Stimulated activated CD8-positive, alpha-beta memory T cell treated with anti-CD3 and anti-CD28 coated beads, Interleukin-12 subunit alpha, Interleukin-12 subunit beta, amount 100 ng/mL, for 24 hours (primary cell): ENCODE results near the gene DAPP1.

ENCODE experiments used
- DNase-seq: peaks from one replicate; pipeline ENCODE4 v3.0.0-alpha.2; 2020; ENCODE audit errors: extremely low read depth

DAPP1 gene

DNA sequence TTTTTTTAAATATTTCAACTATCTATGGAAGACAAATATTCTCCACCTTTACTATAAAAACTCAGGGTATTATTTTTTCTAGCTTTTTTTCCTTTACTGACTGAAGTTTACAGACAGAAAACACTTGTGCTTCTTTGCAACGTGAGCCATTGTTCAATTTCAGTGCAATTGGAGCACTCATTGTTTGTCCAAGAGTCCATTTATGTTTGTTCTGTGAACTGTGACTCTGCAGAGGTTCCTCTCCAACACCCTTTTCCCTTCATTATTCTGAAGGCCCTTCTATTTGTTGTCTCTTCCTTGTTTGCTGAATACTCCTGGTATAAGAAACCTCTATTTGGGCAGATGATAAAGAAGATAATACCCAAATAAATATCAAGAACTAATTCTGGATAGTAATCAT is 37.4 kb downstream of the DAPP1 start:
- DNase-seq, result no peak

DNA sequence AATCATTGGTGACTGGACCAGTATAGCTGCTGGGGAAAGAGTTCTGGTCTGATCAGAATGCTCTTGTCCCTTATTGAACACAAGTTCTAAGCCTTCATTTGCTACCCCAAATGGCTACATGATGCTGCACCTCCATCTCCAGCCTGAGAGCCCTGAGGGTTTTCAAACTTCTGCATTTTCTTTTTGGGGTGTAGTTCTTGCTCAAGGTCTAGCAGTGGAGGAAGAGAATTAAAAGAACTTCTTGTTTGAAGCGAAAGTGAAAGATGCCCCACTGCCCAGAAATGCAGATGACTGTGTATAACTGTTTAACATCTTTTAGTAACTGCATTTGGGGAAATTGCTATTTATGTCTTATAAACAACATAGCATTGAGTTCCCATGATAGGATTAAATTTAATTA is 39.1 kb downstream of the DAPP1 start:
- no peak for DNase-seq

DNA sequence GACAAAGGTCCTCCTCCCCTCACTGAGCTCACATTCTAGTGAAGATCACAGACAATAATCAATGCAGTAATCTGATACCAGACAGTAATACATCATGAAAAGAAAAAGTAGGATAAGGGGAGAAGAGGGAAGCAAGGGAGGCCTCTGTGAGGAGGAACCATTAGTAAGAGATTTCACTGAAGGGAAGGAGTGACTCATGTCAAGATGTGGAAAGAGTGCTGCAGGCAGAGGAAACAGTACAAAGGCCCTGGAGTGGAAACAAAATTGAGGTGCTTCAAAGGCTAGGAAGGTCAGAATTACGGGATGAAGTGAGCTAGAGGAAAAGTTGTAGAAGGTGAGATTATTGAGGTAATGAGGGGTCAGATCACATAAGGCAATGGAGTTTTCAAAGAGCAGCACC is 39.5 kb downstream of the DAPP1 start:
- DNase-seq, result no peak

DNA sequence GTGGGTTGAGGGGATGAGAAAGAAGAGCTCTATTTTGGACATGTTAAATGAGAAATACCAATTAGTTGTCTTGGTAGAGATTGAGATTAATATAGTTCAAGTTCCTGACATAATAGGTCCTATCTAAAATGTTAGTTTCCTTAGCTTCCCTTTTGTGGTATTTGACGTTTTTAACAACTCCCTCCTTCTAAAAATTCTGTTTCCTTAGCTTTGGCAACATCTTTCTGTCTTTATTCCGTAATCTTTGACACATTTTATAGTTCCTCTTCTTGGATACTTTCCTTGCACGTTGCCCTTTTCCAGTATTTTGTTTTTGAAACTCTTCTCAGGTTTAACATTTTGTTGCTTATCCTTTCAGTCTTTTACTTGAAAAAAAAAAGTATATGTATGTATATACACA is 40.7 kb downstream of the DAPP1 start:
- DNase-seq, result no peak

DNA sequence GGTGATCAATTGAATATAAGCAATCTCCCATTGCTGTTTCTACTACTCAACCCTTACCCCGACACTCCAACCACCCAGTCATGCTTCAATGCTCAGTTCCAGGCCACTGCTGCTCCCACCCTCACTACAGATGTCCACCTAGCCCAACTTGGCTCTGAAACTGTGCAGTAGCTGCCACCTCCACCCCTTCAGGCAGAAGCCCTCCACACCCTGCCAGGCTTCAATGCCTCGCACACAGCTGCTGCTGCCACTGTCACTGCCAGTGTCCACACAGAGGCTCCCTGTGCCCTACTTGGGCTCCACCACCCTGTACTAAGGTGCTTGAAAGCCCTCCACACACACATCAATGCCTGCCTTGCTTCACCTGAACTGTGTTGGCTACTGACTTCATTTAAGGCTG is 43.0 kb downstream of the DAPP1 start:
- no peak for DNase-seq

DNA sequence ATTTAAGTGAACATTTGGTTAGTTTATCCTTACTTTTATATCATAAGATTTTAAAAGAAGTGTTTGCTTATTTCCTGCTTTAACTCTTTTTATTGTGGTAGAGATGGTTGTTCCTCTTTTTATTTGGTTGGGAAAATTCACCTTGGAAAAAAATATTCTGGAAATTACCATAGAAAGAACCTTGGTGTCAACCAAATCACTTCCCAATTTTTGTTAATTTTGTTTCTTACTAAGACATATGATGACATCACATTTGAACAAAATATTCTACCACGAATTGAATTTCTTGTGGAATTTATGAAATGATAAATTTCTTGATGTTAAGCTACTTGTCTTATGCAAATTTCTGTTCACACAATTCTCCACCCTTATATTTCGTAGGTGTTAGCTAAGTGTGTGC is 43.9 kb downstream of the DAPP1 start:
- no peak for DNase-seq

DNA sequence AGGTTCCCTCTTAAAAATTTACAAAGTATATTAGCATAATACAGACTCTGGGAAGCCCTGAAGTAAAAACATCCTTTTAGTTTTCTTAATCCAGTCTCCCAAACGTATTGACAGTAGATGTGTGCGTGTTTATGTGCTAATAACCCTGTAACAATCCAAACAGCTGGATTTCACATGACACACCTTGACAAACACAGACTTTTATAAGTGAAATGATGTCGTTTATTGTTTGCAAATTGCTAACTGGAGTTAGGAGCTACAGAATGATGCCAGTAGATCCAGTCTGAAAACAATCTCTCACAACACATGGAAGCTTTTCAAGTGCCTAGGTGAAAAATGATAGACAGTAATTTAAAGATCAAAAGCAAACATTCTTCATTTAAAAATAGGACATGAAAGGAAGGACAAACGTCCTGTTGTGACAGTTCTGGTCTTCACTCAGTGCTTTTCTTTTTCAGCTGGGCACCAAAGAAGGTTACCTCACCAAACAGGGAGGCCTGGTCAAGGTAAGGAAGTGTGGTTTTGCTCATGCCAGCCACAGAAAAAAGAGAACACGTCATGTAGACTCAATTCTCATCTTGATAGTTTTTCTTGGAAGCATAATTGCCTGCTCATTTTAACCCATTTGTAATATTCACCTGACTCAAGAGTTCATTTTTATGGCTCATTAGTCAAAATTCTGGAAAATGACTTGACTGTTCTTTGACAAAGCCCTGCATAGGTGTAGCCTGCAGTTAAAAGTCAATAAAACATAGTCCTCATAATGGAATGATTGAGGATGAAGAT is 44.7 kb downstream of the DAPP1 start:
- DNase-seq, result no peak

DNA sequence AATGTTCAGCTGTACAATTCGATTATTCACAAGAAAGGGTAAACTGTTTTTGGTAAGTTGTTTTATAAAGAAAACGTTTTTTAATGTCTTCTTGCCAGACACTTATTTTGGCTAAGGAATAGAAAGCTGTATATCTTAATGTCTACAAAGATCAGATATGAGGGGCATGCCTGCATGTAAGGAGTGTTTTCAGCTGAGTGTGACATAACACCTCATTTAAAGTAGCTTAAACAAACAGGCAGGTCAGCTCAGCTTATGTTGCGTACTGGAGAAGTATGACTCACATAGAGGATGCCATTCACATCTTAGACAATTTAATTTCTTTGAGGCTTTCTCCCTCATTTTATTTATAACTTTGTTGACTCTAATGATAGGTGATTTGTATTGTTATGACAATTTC is 47.2 kb downstream of the DAPP1 start:
- no peak for DNase-seq

DNA sequence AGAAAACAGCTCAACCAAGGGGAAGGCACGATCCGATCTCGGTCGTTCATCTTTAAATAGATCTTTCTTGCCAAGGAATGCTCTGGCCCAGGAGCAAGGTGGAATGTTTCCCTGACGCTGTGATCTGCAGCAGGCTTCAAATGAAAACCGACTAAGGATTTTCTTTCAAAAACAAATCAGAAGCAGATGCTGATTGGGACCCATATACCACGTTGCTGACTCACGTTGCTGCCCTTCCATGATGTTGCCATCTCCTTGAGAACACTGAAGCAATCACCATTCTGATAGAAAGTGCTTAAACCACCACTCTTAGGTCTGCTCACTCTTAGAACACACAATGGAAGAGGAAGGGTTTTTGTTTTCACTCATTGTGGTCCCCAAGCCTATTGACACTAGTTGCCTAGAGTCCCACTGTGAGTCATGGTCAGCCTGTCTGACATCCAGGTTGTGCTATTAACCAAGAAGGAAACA is 51.5 kb downstream of the DAPP1 start:
- DNase-seq, result no peak

DNA sequence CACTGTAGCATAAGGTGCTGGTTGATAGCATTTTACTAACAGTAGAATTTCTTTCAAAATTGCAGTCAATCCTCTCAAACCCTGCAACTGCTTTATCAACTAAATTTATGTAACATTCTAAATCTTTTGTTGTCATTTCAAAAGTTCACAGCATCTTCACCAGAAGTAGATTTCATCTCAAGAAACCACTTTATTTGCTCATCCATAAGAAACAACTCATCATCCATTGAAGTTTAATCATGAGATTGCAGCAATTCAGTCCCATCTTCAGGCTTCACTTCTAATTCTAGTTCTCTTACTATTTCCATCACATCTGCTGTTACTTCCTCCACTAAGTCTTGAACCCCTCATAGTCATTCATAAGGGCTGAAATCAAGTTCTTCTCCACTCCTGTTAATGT is 55.9 kb downstream of the DAPP1 start:
- no peak for DNase-seq

DNA sequence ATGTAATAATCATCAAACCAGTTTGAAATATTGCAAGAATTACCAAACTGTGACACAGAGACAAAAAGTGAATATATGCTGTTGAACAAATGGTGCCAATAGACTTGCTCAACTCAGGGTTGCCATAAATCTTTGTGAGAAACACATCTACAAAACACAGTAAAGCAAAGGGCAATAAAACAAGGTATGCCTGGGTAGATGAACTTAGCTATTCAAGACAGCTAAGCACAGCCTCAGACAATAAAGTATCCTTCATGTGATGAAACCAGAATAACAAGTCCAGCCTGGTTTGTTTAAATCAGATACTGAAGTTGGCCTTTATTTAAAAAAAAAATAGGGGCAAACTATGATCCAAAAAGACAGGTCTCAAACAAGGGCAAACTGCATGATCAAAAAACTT is 58.4 kb downstream of the DAPP1 start:
- no peak for DNase-seq

DNA sequence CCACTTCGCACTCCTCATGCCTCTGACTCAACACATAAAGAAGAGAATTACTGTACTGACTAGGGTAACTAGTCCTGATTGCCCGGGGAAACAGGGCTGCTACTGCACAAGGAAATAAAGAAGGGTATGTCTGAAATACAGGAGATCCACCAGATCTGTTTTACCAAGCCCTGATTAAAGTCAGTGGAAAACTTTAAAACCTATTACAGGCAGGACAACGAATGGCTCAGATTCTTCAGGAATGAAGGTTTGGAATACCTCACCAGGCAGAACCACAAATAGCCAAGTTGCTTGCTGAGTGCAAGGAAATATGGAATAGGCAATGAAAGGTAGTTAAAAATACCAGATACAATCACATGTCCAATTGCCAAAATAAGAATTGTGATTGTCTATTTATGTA is 60.3 kb downstream of the DAPP1 start:
- DNase-seq, result no peak

DNA sequence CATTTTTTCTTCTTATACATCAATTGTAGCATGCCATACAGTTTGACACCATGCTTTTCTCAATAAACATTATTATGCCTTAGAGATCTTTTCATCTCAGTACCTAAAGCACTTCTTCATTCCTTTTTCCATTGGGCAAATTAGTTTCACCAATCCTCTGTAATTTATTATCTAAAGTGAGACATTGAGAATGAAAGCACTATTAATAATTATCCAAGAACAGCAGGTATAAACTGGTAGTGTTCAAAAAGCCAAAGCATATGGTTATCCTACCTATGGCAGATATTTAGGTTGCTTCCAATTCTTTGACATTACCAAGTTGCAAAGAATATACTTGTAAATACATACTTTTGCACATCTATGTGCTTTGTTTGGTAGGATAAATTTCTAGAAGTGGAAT is 62.0 kb downstream of the DAPP1 start:
- DNase-seq, result no peak

DNA sequence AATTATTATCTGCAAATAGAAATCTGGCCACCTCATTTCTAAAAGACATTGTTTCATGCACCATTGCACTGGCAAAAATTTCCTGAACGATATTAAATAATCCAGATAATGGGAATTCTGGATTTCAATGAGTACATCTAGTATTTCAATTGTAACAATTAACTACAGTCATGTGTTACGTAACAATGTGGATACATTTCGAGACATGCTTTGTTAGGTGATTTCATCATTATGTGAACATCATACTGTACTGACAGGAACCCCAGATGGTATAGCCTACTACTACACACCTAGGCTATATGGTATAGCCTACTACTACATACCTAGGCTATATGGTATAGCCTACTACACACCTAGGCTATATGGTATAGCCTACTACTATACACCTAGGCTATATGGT is 62.8 kb downstream of the DAPP1 start:
- DNase-seq, result no peak

DNA sequence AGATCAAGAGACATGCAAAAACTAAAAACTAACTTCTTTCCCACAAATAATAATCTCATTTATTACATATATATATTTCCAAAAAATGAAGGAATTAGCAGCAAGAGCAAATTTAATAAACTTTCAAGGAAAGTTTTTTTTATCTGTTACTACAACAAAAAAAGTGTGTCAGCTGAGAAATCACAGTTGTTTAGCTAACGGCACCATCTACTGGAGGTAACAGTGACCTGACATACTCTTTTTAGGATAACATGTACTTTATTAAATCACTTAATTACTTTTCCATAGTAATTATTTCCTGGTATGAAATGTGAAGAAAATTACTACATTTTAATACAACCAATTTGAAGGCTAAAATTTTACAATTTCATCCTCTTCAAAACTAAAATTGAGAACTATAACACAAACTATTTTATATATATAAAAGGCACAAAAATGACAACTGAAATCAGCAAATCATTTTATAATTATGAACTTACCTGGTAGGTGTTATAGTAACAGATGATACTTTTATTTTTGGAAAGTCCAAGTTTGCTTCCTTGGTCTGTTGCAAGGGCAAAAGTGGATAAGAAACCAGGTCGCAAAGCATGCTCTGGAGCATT is 68.5 kb downstream of the DAPP1 start:
- no peak for DNase-seq

DNA sequence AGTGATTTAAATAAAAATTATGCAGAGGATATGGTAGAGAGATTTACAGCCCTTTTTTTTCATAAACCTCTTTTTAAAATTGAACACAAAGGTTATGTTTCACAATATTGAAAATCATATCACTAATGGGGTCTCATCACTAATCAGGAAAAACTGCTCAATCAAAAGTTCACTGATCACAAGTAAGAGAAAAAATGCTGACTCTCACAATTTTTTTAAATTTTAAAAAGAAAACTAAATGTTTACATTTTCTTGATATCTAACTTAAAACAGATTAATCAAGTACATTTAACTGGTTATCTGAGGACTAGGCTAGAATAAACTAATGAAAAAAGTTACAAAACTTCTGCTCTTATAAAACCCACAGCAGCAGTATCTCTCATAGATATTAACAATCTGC is 69.1 kb downstream of the DAPP1 start:
- DNase-seq, result no peak

DNA sequence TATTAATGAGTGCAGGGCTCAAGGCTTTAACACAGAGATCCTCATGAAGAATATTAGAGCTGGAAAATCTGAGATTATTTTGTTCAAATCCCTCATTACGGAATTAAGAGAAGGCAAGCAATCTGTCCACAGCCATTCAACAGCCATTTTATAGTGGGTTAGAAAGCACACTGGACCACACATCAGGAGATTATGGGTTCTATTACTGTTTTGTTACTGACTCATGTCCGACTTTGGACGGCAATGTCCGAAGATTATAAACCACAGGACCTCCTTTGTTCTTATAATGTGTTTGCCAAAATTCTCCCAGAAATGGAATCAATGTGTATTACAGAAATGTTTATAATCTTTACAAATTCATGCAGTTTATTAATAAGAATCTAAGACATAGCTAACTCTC is 69.5 kb downstream of the DAPP1 start:
- no peak for DNase-seq

DNA sequence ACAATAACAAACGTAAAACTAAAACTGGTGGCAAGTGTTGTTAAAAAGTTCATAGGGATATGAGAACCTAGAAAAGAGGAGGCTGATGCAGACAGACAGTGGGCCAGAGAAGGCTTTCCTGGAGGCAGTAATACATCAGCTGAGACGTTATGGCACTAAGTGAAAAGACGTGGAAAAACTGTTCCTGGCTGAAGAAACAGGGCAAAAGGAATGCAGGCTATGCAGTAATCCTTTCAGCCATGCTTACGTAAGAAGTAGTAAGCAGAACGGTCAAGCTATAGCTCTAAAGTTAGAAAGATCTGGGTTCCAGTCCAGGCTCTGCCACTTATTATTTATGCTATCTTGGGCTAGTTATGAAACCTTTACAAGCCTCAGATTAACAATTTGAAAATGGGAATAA is 71.2 kb downstream of the DAPP1 start:
- DNase-seq, result no peak

DNA sequence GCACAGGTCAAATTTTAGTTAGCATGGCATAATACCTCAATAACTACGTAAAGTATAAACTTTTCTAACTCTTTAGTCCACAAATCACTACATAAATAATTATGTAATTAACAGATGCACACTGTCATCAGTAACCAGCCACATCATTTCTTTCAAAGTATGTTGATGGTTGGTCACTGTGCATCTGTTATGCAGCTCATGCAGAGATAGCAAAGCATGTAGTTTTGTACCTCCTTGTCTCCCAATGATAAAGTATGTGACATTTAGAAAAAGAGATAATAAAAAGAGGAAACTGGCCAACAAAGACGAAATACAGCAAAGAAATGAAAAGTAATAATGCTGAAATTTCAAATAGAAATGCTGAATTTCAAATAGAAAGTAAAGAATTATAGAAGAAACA is 74.7 kb downstream of the DAPP1 start:
- no peak for DNase-seq

DNA sequence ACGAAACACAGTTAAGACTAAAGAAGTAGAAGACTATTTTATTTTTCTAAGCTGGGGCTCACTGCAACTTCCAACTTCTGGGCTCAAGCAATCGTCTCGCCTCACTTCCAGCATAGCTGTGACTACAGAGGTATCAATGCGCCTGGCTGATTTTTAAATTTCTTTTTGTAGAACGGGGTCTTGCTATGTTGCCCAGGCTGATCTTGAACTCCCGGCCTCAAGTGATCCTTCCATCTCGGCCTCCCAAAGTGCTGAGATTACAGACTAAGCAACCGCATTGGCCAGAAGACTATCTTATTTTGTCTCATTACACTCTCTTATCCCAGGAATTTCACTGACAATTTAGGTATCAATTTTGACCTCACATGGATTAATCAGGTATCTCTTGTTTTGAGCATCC is 76.4 kb downstream of the DAPP1 start:
- no peak for DNase-seq

DNA sequence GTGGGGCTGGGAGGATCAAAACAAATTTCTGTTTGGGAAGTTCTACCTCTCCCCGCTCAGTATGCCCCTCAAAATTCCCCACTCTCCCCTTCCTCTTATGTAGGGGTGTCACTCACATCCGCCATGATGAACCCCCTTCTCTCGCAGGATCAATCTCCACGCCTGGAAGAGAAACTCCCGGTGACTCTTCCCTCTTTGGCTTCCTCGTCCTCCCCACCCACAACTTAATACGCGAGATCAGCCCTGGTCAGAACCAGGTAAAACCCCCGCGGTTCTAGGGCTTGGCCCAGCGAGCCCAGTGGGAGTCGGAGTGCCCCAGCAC is 77.2 kb downstream of the DAPP1 start:
- no peak for DNase-seq

DNA sequence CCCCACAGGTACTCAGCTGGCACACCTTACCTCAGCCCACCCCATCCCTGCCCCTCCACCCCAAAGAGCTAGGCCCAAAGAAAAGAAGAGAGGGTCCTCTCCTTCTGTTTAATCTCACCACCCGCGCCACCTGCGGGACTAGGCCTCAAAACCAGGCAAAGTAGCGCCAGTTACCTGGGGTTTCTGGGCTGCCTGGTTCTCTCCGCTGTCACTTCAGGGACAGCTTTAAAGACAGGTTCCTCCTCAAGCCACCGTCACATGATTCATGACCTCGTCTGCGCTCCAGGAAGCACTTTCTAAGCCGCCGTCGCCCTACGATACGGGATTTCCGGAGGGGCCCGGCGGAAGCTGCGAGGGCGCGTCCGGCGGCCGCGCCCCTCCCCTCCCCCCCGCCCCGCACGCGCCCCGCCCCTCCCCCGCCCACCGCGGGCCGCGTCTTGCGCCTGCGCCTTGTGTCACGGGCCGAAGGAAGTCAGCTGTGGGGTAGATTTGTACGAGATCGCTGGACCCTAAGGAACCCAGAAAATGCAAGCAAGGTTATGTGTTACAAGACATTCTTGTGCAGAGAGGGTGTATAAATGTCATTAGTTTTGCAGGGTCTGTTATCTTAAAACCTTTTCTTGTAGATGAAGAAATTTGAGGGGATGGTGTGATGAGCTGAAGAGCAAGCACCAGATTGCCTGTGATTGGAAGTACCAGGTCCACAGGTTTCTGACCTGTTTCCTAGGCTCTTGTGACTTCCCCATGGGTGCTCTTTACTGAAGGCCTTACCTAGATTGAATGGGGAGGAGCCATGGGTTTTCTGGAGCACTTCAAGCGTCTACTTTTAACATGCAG is 77.8 kb downstream of the DAPP1 start, which contains the start of gene LAMTOR3:
TSS of gene LAMTOR3 (minus strand) at position 267 of the 837 bp plus-strand sequence. CDS start 464 bp downstream, outside the sequence.
- peak; percentile 72 for DNase-seq

DNA sequence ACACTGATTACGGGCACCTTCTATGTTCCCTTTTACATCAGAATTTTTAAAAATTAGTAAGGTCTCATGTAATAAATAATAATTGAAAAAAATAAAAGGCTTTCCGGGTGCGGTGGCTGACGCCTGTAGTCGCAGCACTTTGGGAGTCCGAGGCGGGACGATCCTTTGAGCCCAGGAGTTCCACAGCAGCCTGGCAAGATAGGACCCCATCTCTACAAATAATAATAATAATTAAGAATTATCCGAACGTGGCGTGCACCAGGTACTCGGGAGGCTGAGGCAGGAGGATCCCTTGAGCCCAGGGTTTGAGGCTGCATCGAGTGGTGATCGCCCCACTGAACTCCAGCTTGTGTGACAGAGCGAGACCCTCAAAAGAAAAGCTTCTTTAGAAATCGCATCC is 78.4 kb downstream of the DAPP1 start:
- DNase-seq, result no peak
